ENCODE data around the gene ZNF362.

Gene ZNF362

GRCh38 chr1:33329600-33330305, 73.5 kb downstream of the ZNF362 start:
- no peak for DNase-seq

GRCh38 chr1:33330361-33330890, 74.1 kb downstream of the ZNF362 start:
- DNase-seq = no peak

- DNase-seq = no peak
These were observed 74.6 kb downstream of the ZNF362 start for GRCh38 chr1:33330906-33331305.

GRCh38 chr1:33331444-33332356, 75.4 kb downstream of the ZNF362 start:
- no peak for DNase-seq

GRCh38 chr1:33332357-33332789, 76.1 kb downstream of the ZNF362 start:
- DNase-seq = no peak

- DNase-seq = no peak
These were observed 76.6 kb downstream of the ZNF362 start for GRCh38 chr1:33332881-33333280.

- no peak for DNase-seq
These were observed 77.8 kb downstream of the ZNF362 start for GRCh38 chr1:33334081-33334552.

- no peak for DNase-seq
These were observed 78.7 kb downstream of the ZNF362 start for GRCh38 chr1:33335020-33335419.

- DNase-seq = no peak
These were observed 80.3 kb downstream of the ZNF362 start for GRCh38 chr1:33336580-33336979.

GRCh38 chr1:33337441-33337840, 81.1 kb downstream of the ZNF362 start:
- DNase-seq = no peak

GRCh38 chr1:33338048-33338439, 81.8 kb downstream of the ZNF362 start:
- no peak for DNase-seq

- DNase-seq = no peak
These were observed 82.3 kb downstream of the ZNF362 start for GRCh38 chr1:33338440-33339211.

GRCh38 chr1:33339413-33339812, 83.1 kb downstream of the ZNF362 start:
- no peak for DNase-seq

- DNase-seq = no peak
These were observed 84.9 kb downstream of the ZNF362 start for GRCh38 chr1:33341190-33341589.

- DNase-seq = no peak
These were observed 85.9 kb downstream of the ZNF362 start for GRCh38 chr1:33342041-33342723.

- DNase-seq = no peak
These were observed 87.2 kb downstream of the ZNF362 start for GRCh38 chr1:33343539-33343938.

- DNase-seq = no peak
These were observed 88.7 kb downstream of the ZNF362 start for GRCh38 chr1:33344896-33345560.

GRCh38 chr1:33346533-33346926, 90.2 kb downstream of the ZNF362 start:
- DNase-seq = no peak

GRCh38 chr1:33346927-33347649, 90.8 kb downstream of the ZNF362 start:
- DNase-seq = peak; percentile 37

GRCh38 chr1:33347650-33347992, 91.3 kb downstream of the ZNF362 start:
- no peak for DNase-seq

- DNase-seq = no peak
These were observed 91.9 kb downstream of the ZNF362 start for GRCh38 chr1:33348194-33348593.

Data from activated CD4-positive, alpha-beta T cell treated with anti-CD3 and anti-CD28 coated beads, Interleukin-10, Interleukin-2, amounts not matched to agents 100 ng/mL and 50 ng/mL, durations not matched to agents 16 hours and 8 hours (primary cell).